Esophagus squamous epithelium (tissue), 5 donors: ENCODE data around the gene TSC2. TPM values are rescaled to one million over a fixed set of nuclear protein-coding genes. Genes with fewer than 3 reads are reported as not detected.

Source experiments
- DNase-seq: peaks from one replicate; lab custom pipeline; 2025; lab: John Stamatoyannopoulos, UW
- H3K27ac ChIP-seq, 4 donors: fragments of 200-600 bp; sonication (generic); one replicate each; pipeline ENCODE4 v1.5.1; 2016 to 2019; ENCODE audit warnings: mild to moderate bottlenecking in 1 of 4
- H3K27me3 ChIP-seq, 4 donors: fragments of 200-600 bp; sonication (generic); 1 replicate in 3 of 4; 2 replicates in 1 of 4; pipeline versions ENCODE4 v1.5.1 to v1.6.0; 2017 to 2021; ENCODE audit warnings: antibody characterized with exemption in 1 of 4
- H3K36me3 ChIP-seq, 3 donors: fragments of 200-600 bp; sonication (generic); one replicate each; pipeline ENCODE4 v1.5.1; 2016 to 2019
- H3K4me1 ChIP-seq, 3 donors: fragments of 200-600 bp; sonication (generic); one replicate each; pipeline ENCODE4 v1.5.1; 2017 to 2019
- H3K4me3 ChIP-seq, 4 donors: fragments of 200-600 bp; sonication (generic); 1 replicate in 3 of 4; 2 replicates in 1 of 4; pipeline ENCODE4 v1.5.1; 2016 to 2019; ENCODE audit warnings: mild to moderate bottlenecking in 2 of 4, moderate library complexity in 1 of 4
- H3K9me3 ChIP-seq, 3 donors: fragments of 200-600 bp; sonication (generic); one replicate each; pipeline ENCODE4 v1.5.1; 2016 to 2019
- POLR2A ChIP-seq, 4 donors: fragments of 450-650 bp; IDR thresholded peaks; one replicate each; pipeline ENCODE4 v1.6.1; 2017; ENCODE audit warnings: antibody characterized with exemption in 4 of 4, mild to moderate bottlenecking in 4 of 4, moderate library complexity in 3 of 4
- WGBS, 2 donors: methylation state at CpG; one replicate each; pipeline ENCODE4 v1.1.5; 2018; 5-methylcytosine and 5-hydroxymethylcytosine counted together
- intact Hi-C: fragments of 100-400 bp; cut with DNase I; formaldehyde crosslinking; loops from one replicate; pipeline ENCODE4 v1.15.0; 2022
- total RNA-seq, 4 donors: library from RNA; depleted of rRNA; stranded (reverse); fragments of >200 nt; gene quantifications; one replicate each; pipeline ENCODE4 v1.1.0, GENCODE V29; 2016
- TF ChIP-seq, protein P1 (sequence below), 6 experiments: fragments of 450-650 bp in 4 of 6; fragments of 200-600 bp in 2 of 6; sonication (generic) in 2 of 6; IDR thresholded peaks; one replicate each; pipeline ENCODE4 v1.5.1; 2016 to 2019; ENCODE audit warnings: antibody characterized with exemption in 6 of 6, mild to moderate bottlenecking in 4 of 6, moderate library complexity in 4 of 6
- donor health status: DM: yes; HTN: yes; CAD: no.

TSC2 gene
- total RNA-seq, 4 donors from 2014 or later = 22.8 to 79.7 (median 41.2) TPM

DNA sequence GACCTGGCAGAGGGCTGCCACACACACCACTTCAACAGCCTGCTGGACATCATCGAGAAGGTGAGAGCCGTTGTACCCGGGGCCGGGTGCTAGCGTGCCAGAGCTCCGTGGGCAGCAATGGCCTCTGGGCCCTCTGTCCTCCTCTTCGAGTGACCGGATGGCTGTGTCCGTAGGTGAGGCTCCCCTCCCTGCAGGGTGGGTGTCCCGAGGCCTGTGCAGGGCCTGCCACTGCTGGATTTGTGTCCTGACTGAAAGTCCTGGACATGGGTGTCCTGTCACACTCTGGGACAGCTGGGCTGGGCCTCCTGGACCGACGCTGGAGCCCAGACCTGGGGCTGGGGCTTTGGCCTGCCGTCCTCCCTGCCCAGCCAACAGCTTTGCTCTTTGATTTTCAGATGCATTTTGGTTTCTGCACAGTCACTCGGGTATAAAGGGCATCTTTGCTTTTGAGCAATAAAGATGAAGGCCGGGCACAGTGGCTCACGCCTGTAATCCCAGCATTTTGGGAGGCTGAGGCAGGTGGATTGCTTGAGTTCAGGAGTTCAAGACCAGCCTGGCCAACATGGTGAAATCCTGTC is 16.7 kb downstream of the TSC2 start:
- WGBS, 2 donors = 80 to 97% methylated on average over 5 to 7 of the region's 16 CpGs
- TF ChIP-seq, protein P1, sequence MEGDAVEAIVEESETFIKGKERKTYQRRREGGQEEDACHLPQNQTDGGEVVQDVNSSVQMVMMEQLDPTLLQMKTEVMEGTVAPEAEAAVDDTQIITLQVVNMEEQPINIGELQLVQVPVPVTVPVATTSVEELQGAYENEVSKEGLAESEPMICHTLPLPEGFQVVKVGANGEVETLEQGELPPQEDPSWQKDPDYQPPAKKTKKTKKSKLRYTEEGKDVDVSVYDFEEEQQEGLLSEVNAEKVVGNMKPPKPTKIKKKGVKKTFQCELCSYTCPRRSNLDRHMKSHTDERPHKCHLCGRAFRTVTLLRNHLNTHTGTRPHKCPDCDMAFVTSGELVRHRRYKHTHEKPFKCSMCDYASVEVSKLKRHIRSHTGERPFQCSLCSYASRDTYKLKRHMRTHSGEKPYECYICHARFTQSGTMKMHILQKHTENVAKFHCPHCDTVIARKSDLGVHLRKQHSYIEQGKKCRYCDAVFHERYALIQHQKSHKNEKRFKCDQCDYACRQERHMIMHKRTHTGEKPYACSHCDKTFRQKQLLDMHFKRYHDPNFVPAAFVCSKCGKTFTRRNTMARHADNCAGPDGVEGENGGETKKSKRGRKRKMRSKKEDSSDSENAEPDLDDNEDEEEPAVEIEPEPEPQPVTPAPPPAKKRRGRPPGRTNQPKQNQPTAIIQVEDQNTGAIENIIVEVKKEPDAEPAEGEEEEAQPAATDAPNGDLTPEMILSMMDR (IDR thresholded peaks at IDR 0.05) = no peak
- no peak for TF ChIP-seq POLR2A (IDR thresholded peaks at IDR 0.05)
- peaks cover 25 to 100% (median 34%) of the 10 kb centered on the region in 3 donors for H3K36me3 ChIP-seq
- DNase-seq = no peak
- intact Hi-C loops = no loop called here
- H3K9me3 ChIP-seq = no peaks in the 10 kb centered on the region
- H3K27me3 ChIP-seq = no peaks in the 10 kb centered on the region
- no peak overlapping the region for H3K27ac ChIP-seq
- no peak overlapping the region for H3K4me3 ChIP-seq
- H3K4me1 ChIP-seq = no peaks in the 10 kb centered on the region

DNA sequence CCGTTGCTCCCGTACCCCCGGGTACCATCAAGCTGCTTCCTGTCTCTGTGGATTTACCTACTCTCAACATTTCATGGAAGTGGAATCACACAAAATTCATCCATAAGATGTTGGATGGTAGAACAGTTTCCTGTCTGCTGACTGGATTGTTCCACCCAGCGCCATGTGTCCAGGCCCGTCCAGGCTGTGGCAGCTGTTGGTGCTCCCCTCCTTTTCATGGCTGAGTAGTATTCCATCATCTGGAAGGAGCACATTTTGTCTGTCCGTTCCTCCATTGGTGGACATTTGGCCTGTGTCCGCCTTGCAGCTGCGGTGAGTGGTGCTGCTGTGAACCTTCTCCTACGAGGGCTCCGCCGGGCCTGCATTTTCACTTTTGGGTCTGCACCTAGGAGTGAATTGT is 18.4 kb downstream of the TSC2 start:
- no peaks in the 10 kb centered on the region for H3K4me1 ChIP-seq
- WGBS, 2 donors = 94 to 96% methylated on average over 11 of the region's 11 CpGs
- TF ChIP-seq, protein P1 (IDR thresholded peaks at IDR 0.05) = no peak
- TF ChIP-seq POLR2A (IDR thresholded peaks at IDR 0.05) = no peak
- no peaks in the 10 kb centered on the region for H3K27me3 ChIP-seq
- no peak overlapping the region for H3K27ac ChIP-seq
- intact Hi-C loops = no loop called here
- H3K9me3 ChIP-seq = no peaks in the 10 kb centered on the region
- peaks cover 13 to 100% (median 34%) of the 10 kb centered on the region in 3 donors for H3K36me3 ChIP-seq
- DNase-seq = no peak
- H3K4me3 ChIP-seq = no peak overlapping the region

DNA sequence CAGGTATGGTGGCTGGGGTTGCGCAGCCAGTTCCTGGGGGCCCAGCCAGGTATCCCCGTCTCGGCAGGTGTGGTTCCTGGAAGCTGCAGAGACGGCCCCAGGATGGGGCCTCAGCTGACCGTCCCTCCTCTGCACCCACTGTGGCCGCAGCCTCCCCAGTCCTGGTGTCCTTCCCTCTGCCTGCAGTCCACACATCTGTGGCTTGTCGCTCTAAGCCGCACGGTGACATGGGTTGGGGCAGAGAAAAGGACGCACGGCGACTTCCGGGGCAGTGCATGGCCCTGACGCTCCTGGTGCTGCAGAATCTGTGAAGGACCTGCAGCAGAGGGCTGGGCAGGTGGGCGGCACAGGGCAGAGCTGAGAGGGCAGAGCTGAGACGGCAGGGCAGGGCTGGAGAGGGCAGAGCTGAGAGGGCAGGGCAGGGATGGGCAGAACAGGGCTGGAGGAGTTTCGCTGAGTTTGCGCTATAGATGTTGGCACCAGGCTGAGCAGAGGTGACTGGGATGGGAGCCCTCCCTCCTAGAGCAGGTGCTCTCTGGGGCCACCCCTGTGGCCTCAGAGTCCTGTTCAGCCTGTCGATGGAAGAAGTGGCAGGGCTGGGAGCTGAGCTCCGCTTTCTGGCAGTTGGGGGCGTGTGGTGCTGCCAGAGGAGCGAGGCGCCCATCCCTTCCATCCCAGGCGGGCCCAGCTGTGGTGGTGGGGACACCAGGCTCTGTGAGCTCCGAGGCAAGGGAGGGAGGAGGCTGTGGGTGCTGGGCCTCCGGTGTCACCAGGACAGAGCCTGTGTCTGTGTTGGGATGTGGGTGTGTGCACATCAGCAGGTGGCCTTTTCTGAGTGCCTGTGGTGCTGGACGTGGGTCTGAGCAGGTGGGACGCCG is 23.0 kb downstream of the TSC2 start:
- intact Hi-C loops = no loop called here
- WGBS, 2 donors = 81 to 86% methylated on average over 4 to 17 of the region's 29 CpGs

DNA sequence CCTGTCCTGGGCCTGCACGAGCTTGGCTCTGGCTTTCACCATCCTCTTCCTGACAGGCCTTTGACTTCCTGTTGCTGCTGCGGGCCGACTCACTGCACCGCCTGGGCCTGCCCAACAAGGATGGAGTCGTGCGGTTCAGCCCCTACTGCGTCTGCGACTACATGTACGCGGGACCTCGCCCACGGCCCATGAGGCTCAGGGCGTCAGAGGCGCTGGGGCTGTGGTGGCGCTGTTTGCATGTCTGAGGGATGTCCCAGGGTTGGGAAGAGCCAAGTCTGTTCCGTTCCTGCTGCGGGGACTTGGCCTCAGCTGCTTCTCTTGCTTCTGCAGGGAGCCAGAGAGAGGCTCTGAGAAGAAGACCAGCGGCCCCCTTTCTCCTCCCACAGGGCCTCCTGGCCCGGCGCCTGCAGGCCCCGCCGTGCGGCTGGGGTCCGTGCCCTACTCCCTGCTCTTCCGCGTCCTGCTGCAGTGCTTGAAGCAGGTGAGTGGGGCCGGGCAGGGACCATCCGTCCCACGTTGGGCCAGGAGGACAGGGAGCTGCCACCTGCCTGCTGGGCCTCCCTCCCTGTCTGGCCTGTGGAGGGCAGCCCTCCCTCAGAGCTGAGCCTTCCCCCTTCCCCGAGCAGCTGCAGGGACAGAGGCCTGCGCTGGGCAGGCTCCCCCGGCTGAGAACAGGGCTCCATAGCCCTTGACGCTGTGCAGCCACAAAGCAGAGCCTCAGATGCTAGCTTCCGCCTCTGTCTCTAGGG is 23.8 kb downstream of the TSC2 start:
- DNase-seq = no peak
- WGBS, 2 donors = 86% methylated on average over 4 of the region's 34 CpGs; no CpG with 5 or more reads in 1 of the 2 donors
- TF ChIP-seq POLR2A (IDR thresholded peaks at IDR 0.05) = no peak
- TF ChIP-seq, protein P1 (IDR thresholded peaks at IDR 0.05) = no peak

More for the DNA sequence above, 23.0 kb downstream of the TSC2 start:
- Histone ChIP-seq H3K36me3 (peaks cover 22 to 100% (median 28%) of the 10 kb centered on the region in 3 donors), H3K9me3 (no peaks in the 10 kb centered on the region), H3K27ac (no peak overlapping the region), H3K4me3 (no peak overlapping the region), H3K27me3 (no peaks in the 10 kb centered on the region), H3K4me1 (no peaks in the 10 kb centered on the region)
- TF ChIP-seq, protein P1 (IDR thresholded peaks at IDR 0.05) = no peak
- no peak for TF ChIP-seq POLR2A (IDR thresholded peaks at IDR 0.05)
- no peak for DNase-seq

More for the DNA sequence above, 23.8 kb downstream of the TSC2 start:
- H3K9me3 ChIP-seq = no peaks in the 10 kb centered on the region
- no peaks in the 10 kb centered on the region for H3K27me3 ChIP-seq
- H3K36me3 ChIP-seq = peaks cover 24 to 100% (median 28%) of the 10 kb centered on the region in 3 donors
- no peak overlapping the region for H3K27ac ChIP-seq
- intact Hi-C loops = no loop called here
- no peaks in the 10 kb centered on the region for H3K4me1 ChIP-seq
- H3K4me3 ChIP-seq = no peak overlapping the region
